ENCODE results near the gene PDE6B. TPM values are rescaled to one million over a fixed set of nuclear protein-coding genes. Genes with fewer than 3 reads are reported as not detected.

PDE6B gene
- polyA plus RNA-seq, 1 donor (not counting 4 experiments of a cell fraction or from before 2014, with no cell fraction given): not detected

GRCh38 chr4:649293-649625 is 23.9 kb downstream of the PDE6B start:
- FAIRE-seq: no peak

GRCh38 chr4:649751-650310 is 24.5 kb downstream of the PDE6B start:
- Histone ChIP-seq H2AFZ (ENCODE audit: control insufficient read depth, low read length) (no peak overlapping the region), H3K27me3 (ENCODE audit: control insufficient read depth, extremely low read depth, insufficient read depth, low read length) (peaks cover 18% of the 10 kb centered on the region), H3K4me3 (ENCODE audit: control insufficient read depth in 2 of 3, extremely low read depth in 1 of 3, insufficient read depth in 2 of 3, low read depth in 1 of 3, low read length in 3 of 3) (no peak overlapping the region), H3K4me2 (ENCODE audit: control insufficient read depth, extremely low read depth, insufficient read depth, low read depth, low read length) (no peak overlapping the region), H4K20me1 (ENCODE audit: control insufficient read depth, extremely low read depth, insufficient read depth, low read length) (no peaks in the 10 kb centered on the region), H3K79me2 (ENCODE audit: control insufficient read depth, insufficient read depth, low read length) (no peaks in the 10 kb centered on the region), H3K9me1 (ENCODE audit: control insufficient read depth, extremely low read depth, insufficient read depth, low read length) (no peaks in the 10 kb centered on the region), H3K9me3 (ENCODE audit: control insufficient read depth, low read depth, low read length) (no peaks in the 10 kb centered on the region), H3K27ac (ENCODE audit: control insufficient read depth, insufficient read depth, low read length) (no peak overlapping the region), H3K9ac (ENCODE audit: control insufficient read depth, extremely low read depth, insufficient read depth, low read length) (no peak overlapping the region), H3K36me3 (ENCODE audit: control insufficient read depth in 2 of 2, extremely low read depth in 1 of 2, insufficient read depth in 2 of 2, low read length in 2 of 2) (no peaks in the 10 kb centered on the region), H3K4me1 (ENCODE audit: control insufficient read depth, extremely low read depth, insufficient read depth, low read length) (no peaks in the 10 kb centered on the region)
- dilution Hi-C loops (cut with MboI; ENCODE audit: extremely low pct_ligation_motif_present, low sequenced_read_pairs): no loop called here
- FAIRE-seq (no peak), DNase-seq (ENCODE audit: low read depth, low spot score) (no peak)
- TF ChIP-seq EZH2 (IDR thresholded peaks at IDR 0.05; ENCODE audit: low read length) (no peak), CTCF (optimal IDR thresholded peaks at IDR 0.05 in 1 of 3, IDR thresholded peaks at IDR 0.05 in 1 of 3, conservative IDR thresholded peaks at IDR 0.05 in 1 of 3; ENCODE audit: extremely low read depth in 1 of 3, insufficient read depth in 2 of 3, low read length in 3 of 3) (no peak)

More at GRCh38 chr4:649293-649625, 23.9 kb downstream of the PDE6B start:
- Histone ChIP-seq H3K4me1 (ENCODE audit: control insufficient read depth, extremely low read depth, insufficient read depth, low read length) (no peaks in the 10 kb centered on the region), H3K79me2 (ENCODE audit: control insufficient read depth, insufficient read depth, low read length) (no peaks in the 10 kb centered on the region), H3K27me3 (ENCODE audit: control insufficient read depth, extremely low read depth, insufficient read depth, low read length) (peaks cover 18% of the 10 kb centered on the region), H3K4me2 (ENCODE audit: control insufficient read depth, extremely low read depth, insufficient read depth, low read depth, low read length) (no peak overlapping the region), H3K27ac (ENCODE audit: control insufficient read depth, insufficient read depth, low read length) (no peak overlapping the region), H3K9me3 (ENCODE audit: control insufficient read depth, low read depth, low read length) (no peaks in the 10 kb centered on the region), H3K4me3 (ENCODE audit: control insufficient read depth in 2 of 3, extremely low read depth in 1 of 3, insufficient read depth in 2 of 3, low read depth in 1 of 3, low read length in 3 of 3) (no peak overlapping the region), H4K20me1 (ENCODE audit: control insufficient read depth, extremely low read depth, insufficient read depth, low read length) (no peaks in the 10 kb centered on the region), H2AFZ (ENCODE audit: control insufficient read depth, low read length) (no peak overlapping the region), H3K9me1 (ENCODE audit: control insufficient read depth, extremely low read depth, insufficient read depth, low read length) (no peaks in the 10 kb centered on the region), H3K36me3 (ENCODE audit: control insufficient read depth in 2 of 2, extremely low read depth in 1 of 2, insufficient read depth in 2 of 2, low read length in 2 of 2) (no peaks in the 10 kb centered on the region), H3K9ac (ENCODE audit: control insufficient read depth, extremely low read depth, insufficient read depth, low read length) (no peak overlapping the region)
- TF ChIP-seq CTCF (optimal IDR thresholded peaks at IDR 0.05 in 1 of 3, IDR thresholded peaks at IDR 0.05 in 1 of 3, conservative IDR thresholded peaks at IDR 0.05 in 1 of 3; ENCODE audit: extremely low read depth in 1 of 3, insufficient read depth in 2 of 3, low read length in 3 of 3) (no peak), EZH2 (IDR thresholded peaks at IDR 0.05; ENCODE audit: low read length) (no peak)
- dilution Hi-C loops (cut with MboI; ENCODE audit: extremely low pct_ligation_motif_present, low sequenced_read_pairs): no loop called here
- DNase-seq (ENCODE audit: low read depth, low spot score): no peak

Data from keratinocyte (primary cell).